Heart left ventricle (tissue), 13 donors: Measurements from ENCODE around the gene PARD3B.

Experiments used
- POLR2A ChIP-seq, 2 donors: fragments of 450-650 bp; IDR thresholded peaks; one replicate each; pipeline ENCODE4 v1.6.1; 2017; ENCODE audit warnings: antibody characterized with exemption in 2 of 2, mild to moderate bottlenecking in 2 of 2, moderate library complexity in 2 of 2
- TF ChIP-seq, protein P1 (sequence below), 12 donors: fragments of 200-600 bp; sonication (generic) in 4 of 12; IDR thresholded peaks; one replicate each; pipeline versions ENCODE4 v1.5.0 to v1.8.0; 2018 to 2022; ENCODE audit warnings: antibody characterized with exemption in 12 of 12, mild to moderate bottlenecking in 5 of 12
- donor health status: ischemic (EF 13 %, LVEDD 7.1; RV severe dilation, severe dysfunction).
- donor health status: DM: no; HTN: yes; CAD: no.
- donor health status: DM: no; HTN: no; CAD: no.
- donor health status: ischemic (EF 25% LVEDD 6.9; RV normal size, moderate dysfunction).
- donor health status: ischemic (EF 25% LVEDD 5.7; RV mildly dilated, moderate dysfunction).
- donor health status: ischemic (EF 35%, LVEDD 5.7; RV mildly dilated, moderate dysfunction).
- donor health status: nonischemic (EF 11% LVEDD 7.7; RV severe dilation, severe dysfunction).
- donor health status: DM: yes; HTN: yes; CAD: no.
- donor health status: PGD.
- donor health status: ischemic (EF 29% LVEDD 5.4; RV normal size, mild dysfunction).
- donor health status: nonischemic (EF 23%, LVEDD 6.1; RV moderate dilation, normal function).

DNA sequence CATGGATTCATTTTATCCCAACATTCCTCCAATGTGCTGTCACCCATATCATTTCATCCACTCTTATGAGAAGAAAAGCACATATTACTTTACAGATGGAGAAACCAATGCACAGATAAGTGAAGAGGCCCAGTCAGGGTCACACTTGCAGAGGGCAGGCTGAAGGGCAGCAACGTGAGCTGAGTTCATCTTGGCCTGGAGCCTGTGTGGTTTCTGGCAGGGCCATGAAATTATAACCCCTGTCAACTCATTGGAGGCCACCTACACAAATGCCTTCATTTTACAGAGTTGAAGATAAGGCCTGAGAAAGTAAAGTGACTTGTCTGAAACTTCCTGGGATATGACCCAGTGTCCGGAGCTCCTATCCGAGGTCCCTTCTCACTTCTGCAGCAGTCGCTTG is 1048.6 kb downstream of the PARD3B start:
- TF ChIP-seq, protein P1, sequence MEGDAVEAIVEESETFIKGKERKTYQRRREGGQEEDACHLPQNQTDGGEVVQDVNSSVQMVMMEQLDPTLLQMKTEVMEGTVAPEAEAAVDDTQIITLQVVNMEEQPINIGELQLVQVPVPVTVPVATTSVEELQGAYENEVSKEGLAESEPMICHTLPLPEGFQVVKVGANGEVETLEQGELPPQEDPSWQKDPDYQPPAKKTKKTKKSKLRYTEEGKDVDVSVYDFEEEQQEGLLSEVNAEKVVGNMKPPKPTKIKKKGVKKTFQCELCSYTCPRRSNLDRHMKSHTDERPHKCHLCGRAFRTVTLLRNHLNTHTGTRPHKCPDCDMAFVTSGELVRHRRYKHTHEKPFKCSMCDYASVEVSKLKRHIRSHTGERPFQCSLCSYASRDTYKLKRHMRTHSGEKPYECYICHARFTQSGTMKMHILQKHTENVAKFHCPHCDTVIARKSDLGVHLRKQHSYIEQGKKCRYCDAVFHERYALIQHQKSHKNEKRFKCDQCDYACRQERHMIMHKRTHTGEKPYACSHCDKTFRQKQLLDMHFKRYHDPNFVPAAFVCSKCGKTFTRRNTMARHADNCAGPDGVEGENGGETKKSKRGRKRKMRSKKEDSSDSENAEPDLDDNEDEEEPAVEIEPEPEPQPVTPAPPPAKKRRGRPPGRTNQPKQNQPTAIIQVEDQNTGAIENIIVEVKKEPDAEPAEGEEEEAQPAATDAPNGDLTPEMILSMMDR (IDR thresholded peaks at IDR 0.05) = no peak
- no peak for TF ChIP-seq POLR2A (IDR thresholded peaks at IDR 0.05)
